Motor neuron (in vitro differentiated cells): ENCODE results near the gene PTPRK. TPM values are rescaled to one million over a fixed set of nuclear protein-coding genes. Genes with fewer than 3 reads are reported as not detected.

ENCODE experiments used
- ATAC-seq, 8 experiments: fragments of 200-7000 bp; cut with Tn5 transposase; replicated peaks in 6 of 8; 2 replicates each; pipeline ENCODE4 v1.8.0; 2021; ENCODE audit warnings: mild to moderate bottlenecking in 8 of 8, moderate library complexity in 8 of 8
- H3K27ac ChIP-seq, 2 donors: fragments of 250-450 bp; sonication (Bioruptor Pico); 2 replicates each; pipeline ENCODE4 v1.9.0; 2021; ENCODE audit warnings: antibody characterized with exemption in 2 of 2, mild to moderate bottlenecking in 2 of 2, moderate library complexity in 1 of 2
- H3K4me1 ChIP-seq, 2 donors: fragments of 250-450 bp; sonication (Bioruptor Pico); replicated peaks in 1 of 2; 2 replicates each; pipeline ENCODE4 v1.6.1; 2021; ENCODE audit warnings: antibody characterized with exemption in 2 of 2, mild to moderate bottlenecking in 2 of 2, moderate library complexity in 1 of 2
- H3K4me3 ChIP-seq, 5 donors: fragments of 250-450 bp; sonication (Bioruptor Pico); 2 replicates each; pipeline ENCODE4 v1.9.0; 2021; ENCODE audit warnings: antibody characterized with exemption in 5 of 5, mild to moderate bottlenecking in 5 of 5, moderate library complexity in 4 of 5
- WGBS, 10 experiments: fragments of 450-650 bp; shearing (Covaris generic); methylation state at CpG; one replicate each; pipeline ENCODE4 v1.0.0; 2022; 5-methylcytosine and 5-hydroxymethylcytosine counted together
- in situ Hi-C, 9 experiments: fragments of 400-800 bp; cut with MboI; loops; one replicate each; pipeline ENCODE4 v1.15.0; 2021; ENCODE audit warnings: low sequenced_read_pairs in 9 of 9, low pct_unique_long_range_greater_than_20kb in 2 of 9; ENCODE audit not compliant: unreplicated experiment in 9 of 9
- total RNA-seq, 8 experiments: library from RNA; unstranded; fragments of 300-600 nt; gene quantifications; 2 replicates each; pipeline versions ENCODE4 v1.2.3 to v1.2.4, GENCODE V29; 2022

The PTPRK gene
- total RNA-seq, 8 experiments from 2014 or later: 14.4 to 93.9 (median 26.3) TPM

DNA sequence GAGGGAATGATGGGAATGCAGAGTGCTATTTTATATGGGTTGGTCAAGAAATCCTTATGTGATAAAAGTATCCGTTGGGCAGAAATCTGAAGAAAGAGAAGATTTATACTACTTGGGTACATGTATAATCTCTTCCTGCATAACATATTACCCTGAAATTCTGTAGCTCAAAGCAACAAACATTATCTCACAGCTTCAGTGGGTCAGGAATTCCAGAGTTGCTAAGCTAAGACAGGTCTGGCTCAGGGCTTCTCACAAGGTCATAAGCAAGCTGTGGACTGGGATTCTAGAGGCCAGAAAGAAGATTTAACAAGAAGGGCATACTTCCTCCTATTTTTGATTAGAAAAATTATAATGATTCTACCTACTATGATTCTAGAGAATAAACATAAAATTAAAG lies 447.0 kb downstream of the PTPRK start:
- in situ Hi-C loops: no loop called here
- no peak for ATAC-seq
- Histone ChIP-seq H3K4me3 (no peak overlapping the region), H3K4me1 (no peaks in the 10 kb centered on the region), H3K27ac (no peak overlapping the region)
- 67 to 100% (median 100%) methylated on average over 1 of the region's 1 CpG; no CpG with 5 or more reads in 2 of the 10 experiments for WGBS, 10 experiments

DNA sequence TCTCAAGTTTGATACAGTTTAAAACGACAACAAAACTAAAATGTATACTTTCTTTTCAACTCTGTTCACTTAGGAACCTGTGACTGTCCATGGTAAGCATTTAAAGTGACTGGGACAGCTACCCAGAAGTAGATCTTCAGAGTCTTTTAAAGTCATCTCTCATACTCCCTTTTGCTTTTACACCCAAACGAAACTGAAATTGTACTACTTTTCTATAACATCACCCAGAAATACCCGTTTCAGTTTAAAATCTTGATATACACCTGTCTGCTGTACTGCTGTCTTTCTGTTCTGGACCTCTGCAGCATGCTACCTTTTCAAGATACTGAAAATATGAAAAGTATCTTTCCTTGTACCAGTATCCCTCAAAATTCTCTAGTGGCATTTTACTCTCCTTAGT lies 449.2 kb downstream of the PTPRK start:
- ATAC-seq: no peak
- Histone ChIP-seq H3K4me3 (no peak overlapping the region), H3K27ac (no peak overlapping the region), H3K4me1 (peaks cover 14 to 17% of the 10 kb centered on the region in 2 donors)
- WGBS, 10 experiments: 81 to 97% (median 88%) methylated on average over 1 to 3 of the region's 3 CpGs; no CpG with 5 or more reads in 1 of the 10 experiments
- in situ Hi-C loops: no loop called here

GRCh38 chr6:128070406-128070805 lies 450.0 kb downstream of the PTPRK start:
- 88 to 100% (median 100%) methylated on average over 1 to 3 of the region's 3 CpGs; no CpG with 5 or more reads in 4 of the 10 experiments for WGBS, 10 experiments
- ATAC-seq: no peak
- H3K4me1 ChIP-seq: peaks cover 17 to 21% of the 10 kb centered on the region in 2 donors

DNA sequence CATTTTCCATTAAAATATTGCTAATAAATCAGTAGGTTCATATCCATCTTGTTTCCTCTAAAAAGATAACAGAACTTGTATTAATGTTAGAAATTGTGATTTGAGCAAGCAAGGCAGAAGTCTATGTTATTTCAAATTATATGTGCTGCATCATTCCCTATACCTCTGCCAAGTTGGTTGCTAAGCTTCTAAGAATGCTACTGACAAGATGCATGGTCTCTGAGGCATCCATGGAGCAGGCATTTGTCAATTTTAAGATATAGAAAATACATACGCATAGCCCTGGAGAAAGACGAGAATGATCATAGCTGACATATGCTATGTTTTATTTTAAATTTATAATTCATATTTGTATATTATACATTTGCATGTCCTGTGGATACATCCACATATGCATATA lies 451.2 kb downstream of the PTPRK start:
- peaks cover 17 to 21% of the 10 kb centered on the region in 2 donors for H3K4me1 ChIP-seq
- in situ Hi-C loops: no loop called here
- WGBS, 10 experiments: 10 to 100% (median 83%) methylated on average over 1 to 2 of the region's 2 CpGs; no CpG with 5 or more reads in 1 of the 10 experiments
- no peak overlapping the region for H3K4me3 ChIP-seq
- ATAC-seq: peak in 1 of 8 experiments; percentile 86
- H3K27ac ChIP-seq: no peak overlapping the region

More at GRCh38 chr6:128070406-128070805, 450.0 kb downstream of the PTPRK start:
- in situ Hi-C loops: no loop called here
- Histone ChIP-seq H3K27ac (no peak overlapping the region), H3K4me3 (no peak overlapping the region)

DNA sequence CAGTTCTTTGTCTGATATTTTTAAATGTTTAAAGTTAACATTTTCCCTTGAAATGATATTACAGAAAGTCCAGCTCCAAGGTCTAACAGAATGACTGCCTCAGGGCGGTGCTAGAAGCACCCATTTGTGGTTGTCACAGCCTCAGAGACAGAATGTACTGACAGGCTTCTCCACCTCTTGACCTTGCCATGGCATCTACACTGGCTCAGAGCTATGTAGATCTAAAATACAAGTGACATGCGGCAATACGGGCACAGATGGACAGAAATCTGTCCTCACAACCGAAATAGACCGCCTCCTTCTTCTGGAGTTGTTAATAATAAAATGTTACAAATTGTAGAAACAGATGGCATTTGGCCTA lies 452.3 kb downstream of the PTPRK start:
- in situ Hi-C loops: no loop called here
- peak in 3 of 8 experiments; percentile 25 to 46 (median 41) for ATAC-seq
- 84 to 100% (median 94%) methylated on average over 2 to 5 of the region's 5 CpGs for WGBS, 10 experiments
- H3K4me1 ChIP-seq: peaks cover 17 to 26% of the 10 kb centered on the region in 2 donors
- no peak overlapping the region for H3K4me3 ChIP-seq
- H3K27ac ChIP-seq: no peak overlapping the region

DNA sequence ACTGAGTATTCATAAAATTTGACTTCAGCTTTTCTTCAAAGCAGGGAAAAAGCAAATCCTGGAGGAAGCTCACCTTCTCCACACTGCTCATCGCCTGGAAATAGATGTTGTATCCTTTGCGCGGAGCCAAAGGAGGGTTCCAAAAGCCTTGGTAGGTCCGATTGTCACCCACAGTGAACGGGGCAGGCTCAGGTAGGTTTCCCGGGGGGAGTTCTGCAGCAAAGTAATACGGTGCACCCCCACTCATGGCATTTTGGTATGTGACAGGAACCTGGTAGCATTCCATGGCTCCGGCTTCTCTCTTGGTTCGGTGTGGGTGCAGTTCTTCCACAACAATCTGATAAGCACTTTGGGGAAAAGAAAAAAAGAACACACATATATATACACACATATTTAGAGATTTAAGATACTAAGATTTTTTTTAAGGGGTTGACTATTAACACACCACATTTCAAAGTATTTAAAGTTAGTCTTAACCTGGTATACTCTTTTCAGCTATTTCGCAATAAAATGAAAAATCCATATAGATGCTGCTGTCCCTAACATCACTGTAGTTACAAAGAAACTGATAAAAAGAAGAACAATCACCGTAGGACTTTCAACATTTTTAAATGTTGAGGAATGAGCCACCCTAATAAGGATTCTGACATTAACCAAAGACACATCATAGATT lies 452.8 kb downstream of the PTPRK start:
- 80 to 100% (median 96%) methylated on average over 1 to 9 of the region's 11 CpGs for WGBS, 10 experiments
- in situ Hi-C loops: no loop called here
- H3K27ac ChIP-seq: no peak overlapping the region
- peaks cover 17 to 26% of the 10 kb centered on the region in 2 donors for H3K4me1 ChIP-seq
- H3K4me3 ChIP-seq: no peak overlapping the region
- peak in 1 of 8 experiments; percentile 16 for ATAC-seq

DNA sequence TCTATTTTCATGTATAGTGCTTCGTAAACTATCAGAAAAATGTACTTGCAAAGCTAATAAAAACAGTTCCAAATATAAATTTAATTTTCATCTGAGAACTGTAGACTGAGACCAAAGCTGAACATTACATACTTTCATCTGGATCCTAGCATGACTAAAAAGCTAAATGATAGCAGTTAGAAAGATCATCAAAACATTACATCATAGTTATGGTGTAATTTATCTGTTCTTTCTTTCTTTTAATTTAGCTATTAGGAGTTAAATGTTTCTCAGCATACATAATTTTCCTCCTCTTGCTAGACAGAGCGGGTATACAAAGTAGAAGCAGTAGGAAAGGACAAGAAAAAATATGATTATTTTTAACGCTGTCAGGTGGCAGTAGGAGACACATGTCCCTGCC lies 455.3 kb downstream of the PTPRK start:
- H3K27ac ChIP-seq: no peak overlapping the region
- 90 to 100% (median 96%) methylated on average over 2 to 3 of the region's 3 CpGs for WGBS, 10 experiments
- in situ Hi-C loops: no loop called here
- no peak overlapping the region for H3K4me3 ChIP-seq
- H3K4me1 ChIP-seq: peaks cover 17 to 26% of the 10 kb centered on the region in 2 donors
- ATAC-seq: no peak

- in situ Hi-C loops: no loop called here
- Histone ChIP-seq H3K27ac (no peak overlapping the region), H3K4me3 (no peak overlapping the region), H3K4me1 (peaks cover 17 to 26% of the 10 kb centered on the region in 2 donors)
- no peak for ATAC-seq
- 100% methylated on average over 1 to 2 of the region's 2 CpGs; no CpG with 5 or more reads in 2 of the 10 experiments for WGBS, 10 experiments
Measured at GRCh38 chr6:128064540-128064895, 455.9 kb downstream of the PTPRK start.

- 82 to 100% (median 100%) methylated on average over 1 to 3 of the region's 3 CpGs; no CpG with 5 or more reads in 1 of the 10 experiments for WGBS, 10 experiments
- H3K4me3 ChIP-seq: no peak overlapping the region
- H3K27ac ChIP-seq: no peak overlapping the region
- H3K4me1 ChIP-seq: peaks cover 17 to 26% of the 10 kb centered on the region in 2 donors
- in situ Hi-C loops: no loop called here
- no peak for ATAC-seq
Measured at GRCh38 chr6:128063850-128064539, 456.4 kb downstream of the PTPRK start.

DNA sequence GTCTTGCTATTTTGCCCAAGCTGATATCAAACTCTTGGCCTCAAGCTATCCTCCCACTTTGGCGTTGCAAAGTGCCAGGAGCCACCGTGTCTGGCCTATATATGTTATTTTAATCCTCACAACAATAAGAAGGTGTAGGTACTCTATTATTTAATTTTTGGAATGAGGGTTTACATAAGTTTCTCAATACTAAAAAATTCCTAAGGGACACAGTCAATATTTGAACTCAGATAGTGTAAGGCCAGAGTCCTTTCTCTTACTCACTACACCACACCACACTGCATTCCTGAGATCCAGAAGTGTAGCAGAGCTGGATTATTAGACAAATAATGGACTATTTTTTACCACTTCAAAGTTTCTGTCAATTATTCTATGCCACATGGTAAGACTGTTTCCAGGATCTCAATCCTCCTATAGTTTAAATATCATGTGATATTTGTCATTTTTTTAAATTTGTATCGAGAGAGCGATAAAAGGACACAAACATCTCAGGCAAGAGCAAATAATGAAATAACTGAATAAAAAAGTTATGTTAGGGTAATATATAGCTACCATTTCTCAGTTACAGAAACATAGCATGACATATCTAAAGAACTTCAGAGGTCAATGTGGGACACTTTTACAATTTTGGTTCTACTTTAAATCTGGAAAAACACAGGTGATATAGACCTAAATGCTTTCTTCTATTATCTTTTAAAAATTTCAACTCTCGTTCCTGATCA lies 457.4 kb downstream of the PTPRK start:
- WGBS, 10 experiments: 88 to 100% (median 96%) methylated on average over 3 to 5 of the region's 5 CpGs
- Histone ChIP-seq H3K27ac (no peak overlapping the region), H3K4me3 (no peak overlapping the region), H3K4me1 (peaks cover 15 to 25% of the 10 kb centered on the region in 2 donors)
- no peak for ATAC-seq
- in situ Hi-C loops: no loop called here

- H3K27ac ChIP-seq: no peak overlapping the region
- ATAC-seq: no peak
- H3K4me1 ChIP-seq: no peaks in the 10 kb centered on the region
- no peak overlapping the region for H3K4me3 ChIP-seq
- in situ Hi-C loops: no loop called here
Measured at GRCh38 chr6:128057946-128058345, 462.5 kb downstream of the PTPRK start.

GRCh38 chr6:128057541-128057940 lies 462.9 kb downstream of the PTPRK start:
- Histone ChIP-seq H3K27ac (no peak overlapping the region), H3K4me1 (no peaks in the 10 kb centered on the region), H3K4me3 (no peak overlapping the region)
- no peak for ATAC-seq
- in situ Hi-C loops: no loop called here
- WGBS, 10 experiments: 83 to 100% (median 100%) methylated on average over 1 to 3 of the region's 3 CpGs; no CpG with 5 or more reads in 1 of the 10 experiments

DNA sequence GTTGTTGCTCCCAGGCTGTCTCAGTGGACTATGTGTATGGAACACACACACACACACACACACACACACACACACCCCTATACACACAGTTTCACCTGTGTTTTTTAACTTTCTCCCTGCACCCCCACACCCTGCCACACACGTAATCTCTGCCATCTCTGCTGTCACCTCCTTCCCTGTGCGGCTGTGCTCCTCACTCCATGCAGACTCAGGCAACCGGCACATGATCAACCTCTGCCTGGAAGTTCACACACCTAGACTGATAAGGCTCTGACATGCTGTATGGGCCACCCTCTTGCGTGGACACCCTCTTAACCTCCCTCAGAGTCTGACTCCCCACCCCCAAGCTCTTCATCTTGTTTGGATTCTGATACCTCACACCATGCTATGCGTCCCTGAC lies 467.3 kb downstream of the PTPRK start:
- in situ Hi-C loops: no loop called here
- Histone ChIP-seq H3K27ac (no peak overlapping the region), H3K4me1 (no peaks in the 10 kb centered on the region), H3K4me3 (no peak overlapping the region)
- WGBS, 10 experiments: 93 to 100% (median 100%) methylated on average over 1 to 4 of the region's 5 CpGs; no CpG with 5 or more reads in 4 of the 10 experiments
- ATAC-seq: no peak
